HG02840 (cell line): ENCODE data around the gene FLT1.

Source experiments
- ATAC-seq: cut with Tn5 transposase; IDR thresholded peaks from one replicate; pipeline ENCODE4 v1.9.1; 2021; ENCODE audit warnings: mild to moderate bottlenecking, moderate library complexity, moderate number of reproducible peaks; ENCODE audit not compliant: unreplicated experiment, low FRiP score

FLT1 gene

GRCh38 chr13:28528388-28528787 lies 33.5 kb upstream of the FLT1 start:
- ATAC-seq: no peak

- ATAC-seq: no peak
Observed at GRCh38 chr13:28527629-28528028, 32.7 kb upstream of the FLT1 start.

- no peak for ATAC-seq
Observed at GRCh38 chr13:28526876-28527275, 31.9 kb upstream of the FLT1 start.

GRCh38 chr13:28522871-28523270 lies 27.9 kb upstream of the FLT1 start:
- ATAC-seq: no peak

DNA sequence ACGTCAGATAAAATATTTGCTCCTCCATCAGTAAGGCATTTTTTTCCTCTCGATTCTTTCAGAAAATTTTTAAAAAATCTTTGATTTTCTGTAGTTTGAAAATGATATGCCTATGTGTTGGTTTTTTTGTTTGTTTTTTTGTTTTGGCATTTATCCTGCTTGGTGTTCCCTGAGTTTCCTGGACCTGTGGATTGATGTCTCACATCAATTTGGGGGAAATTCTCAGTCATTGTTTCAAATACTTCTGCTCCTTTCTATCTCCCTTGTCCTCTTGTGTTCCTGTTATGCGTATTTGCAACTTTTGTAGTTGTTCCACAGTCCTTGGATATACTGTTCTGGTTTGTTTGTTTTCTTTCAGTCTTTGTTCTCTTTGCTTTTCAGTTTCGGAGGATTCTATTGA lies 18.8 kb upstream of the FLT1 start:
- no peak for ATAC-seq

GRCh38 chr13:28510542-28510941 lies 15.6 kb upstream of the FLT1 start:
- no peak for ATAC-seq

GRCh38 chr13:28510066-28510465 lies 15.1 kb upstream of the FLT1 start:
- no peak for ATAC-seq

GRCh38 chr13:28505543-28506135 lies 10.7 kb upstream of the FLT1 start:
- no peak for ATAC-seq

DNA sequence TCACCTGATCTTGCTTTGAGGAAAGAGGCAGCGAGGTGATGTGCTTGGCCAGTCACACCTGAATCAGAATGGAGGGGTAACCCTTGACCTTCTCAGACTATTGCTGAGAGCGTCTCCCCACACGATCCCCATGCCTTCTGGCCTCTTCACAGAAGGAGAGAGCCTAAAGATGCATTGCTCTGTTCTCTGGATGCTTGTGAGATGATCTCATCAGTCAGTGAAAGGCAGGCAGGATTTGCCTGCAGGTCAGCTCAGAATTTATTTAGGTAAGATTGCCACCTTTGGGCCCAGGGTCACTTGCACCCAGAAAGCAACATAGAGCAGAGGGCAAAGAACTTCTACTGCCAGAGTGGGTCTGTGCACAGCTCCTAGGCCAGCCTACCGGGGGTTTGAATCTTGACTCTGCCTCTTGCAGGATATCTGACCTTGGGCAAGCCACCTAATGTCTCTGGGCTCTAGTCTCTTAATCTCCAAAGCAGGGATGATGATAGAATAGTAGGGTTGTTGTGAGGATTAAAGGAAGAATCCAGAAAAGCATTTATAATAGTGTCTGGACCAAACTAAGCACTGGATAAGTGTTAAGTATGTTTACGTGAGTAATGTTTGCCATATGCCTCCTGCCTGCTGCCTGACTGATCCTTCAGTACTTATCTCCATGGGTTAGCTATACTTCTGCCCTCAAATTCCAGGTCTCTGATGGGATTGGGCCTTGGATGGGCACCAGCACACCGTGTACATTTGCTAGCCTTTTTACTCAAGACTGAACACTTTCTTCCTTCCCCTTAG lies 8.4 kb upstream of the FLT1 start:
- ATAC-seq: no peak

DNA sequence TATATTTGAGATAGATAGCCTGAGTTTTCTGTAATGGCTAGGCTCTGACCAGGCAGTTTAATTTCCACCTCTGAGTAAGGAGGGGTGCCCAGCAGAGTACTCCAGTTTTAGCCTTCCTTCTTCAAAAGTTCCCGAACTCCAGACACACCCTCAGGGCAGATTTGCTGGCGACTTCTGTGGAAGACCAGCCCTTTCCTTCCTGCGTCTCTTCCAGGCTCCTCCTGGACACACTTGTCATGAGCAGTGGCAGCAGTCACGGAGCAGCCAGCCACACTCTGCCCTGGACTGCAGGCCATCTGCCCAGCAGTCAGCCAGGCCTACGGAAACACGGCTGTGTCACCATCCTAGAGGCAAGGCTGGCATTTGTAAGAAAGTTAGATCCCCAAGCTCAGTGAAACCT lies 6.6 kb upstream of the FLT1 start:
- no peak for ATAC-seq

DNA sequence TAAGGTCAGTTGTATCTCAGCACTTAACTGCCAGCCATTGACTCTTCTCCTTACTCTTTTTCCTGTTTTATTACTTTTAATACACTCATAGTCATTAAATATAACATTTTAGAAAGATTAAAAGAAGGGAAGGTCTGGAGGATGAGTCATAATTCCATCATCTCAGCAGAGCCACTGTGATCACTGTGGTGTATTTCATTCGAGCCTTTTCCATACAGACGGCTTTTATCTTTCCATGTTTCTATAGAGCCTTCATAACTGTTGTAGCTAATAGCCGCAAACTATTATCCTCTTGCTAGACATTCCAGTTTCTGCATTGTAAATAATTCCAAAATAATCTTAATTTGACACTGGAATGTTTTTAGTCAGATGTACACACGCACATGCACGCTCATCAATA lies 4.7 kb upstream of the FLT1 start:
- no peak for ATAC-seq

GRCh38 chr13:28498481-28499115 lies 3.7 kb upstream of the FLT1 start:
- ATAC-seq: no peak

GRCh38 chr13:28497143-28497876 lies 2.4 kb upstream of the FLT1 start:
- no peak for ATAC-seq

DNA sequence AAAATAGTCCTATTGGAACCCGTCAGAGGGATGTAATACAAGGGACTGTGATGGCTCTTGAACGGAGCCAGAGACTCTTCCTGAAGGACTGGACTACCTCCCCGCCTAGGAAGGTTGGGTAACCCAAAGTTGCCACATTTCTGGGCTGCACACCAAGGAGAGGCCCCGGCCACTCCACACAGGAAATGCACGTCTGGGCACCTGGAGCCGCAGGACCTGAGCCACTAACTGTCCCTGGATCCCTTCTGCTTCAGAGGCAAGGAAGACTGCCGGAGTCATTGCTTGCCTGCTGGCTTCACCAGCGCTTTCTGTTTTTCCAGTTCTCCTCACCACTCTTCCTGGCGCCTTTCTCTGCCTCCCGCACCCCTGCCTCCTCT lies 1.2 kb upstream of the FLT1 start:
- no peak for ATAC-seq

DNA sequence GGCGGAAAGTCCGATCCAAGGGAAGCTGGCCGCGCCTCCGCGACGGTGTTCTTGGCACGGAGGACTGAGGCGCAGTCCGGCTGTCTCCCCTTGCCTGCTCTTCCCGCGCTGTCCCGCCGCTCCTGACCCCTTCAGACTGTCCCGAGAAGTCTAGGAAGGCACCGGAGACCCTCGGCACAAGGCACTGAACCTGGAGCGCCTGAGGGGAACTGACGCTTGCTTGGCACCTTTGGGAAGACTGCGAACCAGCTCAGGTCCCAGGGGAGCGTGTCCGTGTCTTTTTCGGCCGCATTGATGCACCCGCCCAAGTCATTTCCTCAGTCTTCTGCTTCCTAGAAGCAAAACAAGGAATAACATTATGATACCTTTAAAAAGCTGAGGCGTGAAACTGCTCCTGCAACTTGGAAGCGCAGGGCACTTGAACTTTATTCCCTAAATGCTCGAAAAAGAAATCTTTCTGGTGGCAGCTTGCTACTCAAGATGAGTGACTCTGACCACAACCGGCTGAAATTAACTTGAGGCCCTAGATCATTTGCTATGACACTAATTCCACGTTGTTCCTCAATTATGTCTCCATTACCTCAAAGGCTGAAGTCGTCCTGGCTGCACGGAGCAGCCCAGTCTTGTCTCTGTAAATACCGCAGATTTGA lies 735 bp upstream of the FLT1 start:
- ATAC-seq: no peak

- ATAC-seq: no peak
Observed at GRCh38 chr13:28494504-28494777, 487 bp downstream of the FLT1 start.

DNA sequence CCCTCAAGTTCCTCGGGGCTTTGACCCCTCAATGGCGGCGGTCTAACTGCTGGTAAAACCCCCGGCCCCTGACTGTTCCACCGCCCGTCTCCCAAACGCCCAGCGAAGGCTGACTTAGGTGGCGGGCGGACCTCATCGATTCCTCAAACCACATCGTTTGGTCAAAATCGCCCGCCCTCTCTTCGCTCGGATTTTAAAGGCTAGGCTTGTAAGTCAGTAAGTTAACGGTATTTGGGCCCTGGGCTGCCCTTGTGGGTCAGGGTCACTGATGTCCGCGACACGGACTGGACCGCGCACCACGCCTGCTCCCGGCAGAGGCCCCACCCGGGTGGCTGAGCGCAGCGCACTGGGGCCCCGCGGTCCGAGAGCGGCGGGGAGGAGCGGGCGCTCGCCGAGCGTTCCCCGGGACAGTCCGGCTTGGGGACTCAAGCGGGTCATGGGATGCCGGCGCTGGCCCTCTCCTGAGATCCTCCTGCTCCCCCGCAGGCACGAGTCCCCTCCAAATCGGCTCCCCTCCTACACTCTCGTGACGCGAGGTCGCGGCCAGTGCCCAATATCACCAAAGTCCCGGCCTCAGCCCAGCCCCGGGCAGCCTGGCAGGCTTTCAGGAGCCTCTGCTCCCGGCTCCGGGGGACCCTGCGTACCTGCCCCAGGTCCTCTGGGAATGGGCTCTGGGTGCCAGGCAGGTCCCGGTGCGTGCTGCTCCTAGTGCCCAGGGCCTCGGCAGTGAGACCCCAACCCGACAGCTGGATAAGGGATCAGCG lies 1.0 kb downstream of the FLT1 start:
- ATAC-seq: no peak

- ATAC-seq: no peak
Observed at GRCh38 chr13:28492569-28493367, 2.2 kb downstream of the FLT1 start.

DNA sequence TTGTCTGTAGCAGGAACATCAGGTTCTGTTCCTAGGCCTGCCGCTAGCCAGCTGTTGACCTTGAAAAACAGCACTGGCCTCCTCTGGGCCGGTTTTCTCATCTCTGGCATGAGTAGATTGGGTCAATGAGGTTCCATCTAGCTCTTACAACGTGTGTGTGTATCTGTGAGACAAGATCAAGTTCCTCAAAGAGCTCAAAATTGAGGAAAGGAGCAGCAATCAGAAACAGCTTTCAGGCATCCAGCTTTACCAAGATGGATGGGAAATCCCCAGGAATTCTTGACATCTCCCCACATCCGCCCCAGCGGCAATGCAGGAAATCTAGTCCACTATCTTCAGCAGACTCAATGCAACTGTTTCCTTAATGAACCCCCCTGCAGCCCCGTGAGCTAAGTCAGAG lies 4.9 kb downstream of the FLT1 start:
- ATAC-seq: no peak
